GM12878 (cell line): ENCODE data around the gene HMBS. TPM values are rescaled to one million over a fixed set of nuclear protein-coding genes. Genes with fewer than 3 reads are reported as not detected.

Experiments used
- ATAC-seq: fragments of 200-7000 bp; cut with Tn5 transposase; 3 replicates; pipeline ENCODE4 v1.9.1; 2020; ENCODE audit warnings: mild to moderate bottlenecking, moderate library complexity
- BruUV-seq: library from RNA; stranded (reverse); fragments of 400-500 nt; replicated peaks from 2 replicates; lab custom pipeline; 2021; lab: Mats Ljungman, UMichigan
- CTCF ChIA-PET: fragments of 300-600 bp; sonication (Branson Sonifier 250); formaldehyde crosslinking; extraction: SDS; loops from one replicate; lab custom pipeline; 2021; ENCODE audit warnings: inconsistent platforms; lab: Yijun Ruan, JAX
- POLR2A ChIA-PET: fragments of 350-600 bp; formaldehyde crosslinking; extraction: SDS; loops from one replicate; lab custom pipeline; 2021; ENCODE audit warnings: inconsistent platforms; lab: Charles Lee
- RAD21 ChIA-PET: fragments of 300-600 bp; sonication (Branson Sonifier 250); formaldehyde crosslinking; loops from one replicate; lab custom pipeline; 2023; ENCODE audit warnings: antibody characterized with exemption; ENCODE audit not compliant: unreplicated experiment; lab: Charles Lee
- SMC1A ChIA-PET: fragments of 300-600 bp; sonication (Branson Sonifier 250); formaldehyde crosslinking; loops from one replicate; lab custom pipeline; 2023; ENCODE audit not compliant: unreplicated experiment, uncharacterized antibody; lab: Charles Lee
- DNase-seq: peaks from one replicate; pipeline ENCODE4 v3.0.0-alpha.2; 2011; ENCODE audit warnings: low read depth, low spot score
- FAIRE-seq: peaks from 3 replicates; lab custom pipeline; 2011; peaks lifted over from hg19 to GRCh38; lab: Jason Lieb, UNC
- H2AFZ ChIP-seq: 2 replicates; pipeline ENCODE4 v1.6.0; 2011; ENCODE audit warnings: low read depth, low read length, control low read depth; ENCODE audit not compliant: control insufficient read depth
- H3K27ac ChIP-seq: 2 replicates; pipeline ENCODE4 v1.5.1; 2011; ENCODE audit warnings: control low read depth; ENCODE audit not compliant: control insufficient read depth, insufficient read depth
- H3K27me3 ChIP-seq, 2 experiments: replicated peaks in 1 of 2; 2 replicates each; pipeline versions ENCODE4 v1.6.0 to v1.6.1; 2011; ENCODE audit warnings: low read length in 1 of 2; ENCODE audit not compliant: control insufficient read depth in 2 of 2, insufficient read depth in 2 of 2
- H3K36me3 ChIP-seq, 2 experiments: 2 replicates each; pipeline ENCODE4 v1.5.1; 2011; ENCODE audit warnings: low read length in 1 of 2; ENCODE audit not compliant: control insufficient read depth in 2 of 2, insufficient read depth in 2 of 2
- H3K4me1 ChIP-seq: 2 replicates; pipeline ENCODE4 v1.6.1; 2011; ENCODE audit warnings: mild to moderate bottlenecking, low read length, moderate library complexity, mixed read lengths; ENCODE audit not compliant: control insufficient read depth, insufficient read depth
- H3K4me2 ChIP-seq: 2 replicates; pipeline ENCODE4 v1.6.0; 2011; ENCODE audit warnings: control low read depth; ENCODE audit not compliant: control insufficient read depth, insufficient read depth
- H3K4me3 ChIP-seq: fragments of 200-600 bp; sonication (generic); 2 replicates; pipeline ENCODE4 v1.5.1; 2016
- H3K79me2 ChIP-seq: 2 replicates; pipeline ENCODE4 v1.6.0; 2011; ENCODE audit warnings: low read length; ENCODE audit not compliant: control insufficient read depth, insufficient read depth
- H3K9ac ChIP-seq: 2 replicates; pipeline ENCODE4 v1.8.0; 2011; ENCODE audit warnings: low read length, control low read depth, mixed read lengths; ENCODE audit not compliant: control insufficient read depth, insufficient read depth
- H3K9me3 ChIP-seq: replicated peaks from 3 replicates; pipeline ENCODE4 v1.5.1; 2011; ENCODE audit warnings: mild to moderate bottlenecking, low read length; ENCODE audit not compliant: control insufficient read depth, insufficient read depth
- H4K20me1 ChIP-seq: 2 replicates; pipeline ENCODE4 v1.6.0; 2011; ENCODE audit not compliant: control insufficient read depth, insufficient read depth
- BCLAF1 ChIP-seq: fragments of 450-650 bp; IDR thresholded peaks from 2 replicates; pipeline ENCODE4 v1.6.1; 2017; ENCODE audit warnings: antibody characterized with exemption, mild to moderate bottlenecking, moderate library complexity
- CEBPZ ChIP-seq: fragments of 150-350 bp; IDR thresholded peaks from 2 replicates; pipeline ENCODE4 v1.6.1; 2016; ENCODE audit warnings: low read depth, low read length
- POLR2A ChIP-seq: IDR thresholded peaks from 2 replicates; pipeline ENCODE4 v1.6.1; 2011; ENCODE audit warnings: low read depth, mild to moderate bottlenecking, low read length
- TBL1XR1 ChIP-seq: IDR thresholded peaks from 2 replicates; pipeline ENCODE4 v1.6.1; 2012; ENCODE audit warnings: low read depth, low read length, improper control_type of control experiment
- WGBS: methylation state at CpG from one replicate; pipeline ENCODE4 v1.1.6; 2016; ENCODE audit warnings: low lambda C conversion rate; ENCODE audit not compliant: insufficient replicate concordance, insufficient coverage; ENCODE audit errors: missing lambda C conversion rate; 5-methylcytosine and 5-hydroxymethylcytosine counted together
- in situ Hi-C: fragments of 300-500 bp; cut with MboI; formaldehyde crosslinking; loops from 9 replicates; pipeline ENCODE4 v1.14.3; 2018; ENCODE audit warnings: mixed read lengths
- intact Hi-C: fragments of 100-400 bp; cut with micrococcal nuclease; formaldehyde crosslinking; loops from one replicate; pipeline ENCODE4 v1.14.2; 2022; ENCODE audit not compliant: unreplicated experiment
- polyA plus RNA-seq, 11 experiments: library from polyadenylated mRNA; depleted of rRNA in 4 of 11; unstranded in 6 of 11; stranded (reverse) in 5 of 11; fragments of >200 nt; fragmentation: Nextera tagmentation in 4 of 11; fragmentation: Illumina TruSeq in 1 of 11; extraction: Ambion mirVana in 4 of 11; extraction: Trizol in 1 of 11; gene quantifications; 1 replicate in 1 of 11; 2 replicates in 10 of 11; pipeline versions ENCODE4 v1.2.1 to v1.2.3, GENCODE V29; 2011 to 2016; ENCODE audit warnings: inconsistent platforms in 2 of 11, missing spikeins in 2 of 11, low read depth in 1 of 11
- total RNA-seq, 4 experiments: library from RNA; depleted of rRNA in 3 of 4; stranded (reverse); fragments of >200 nt in 3 of 4; fragmentation: Illumina TruSeq in 1 of 4; extraction: Trizol in 1 of 4; gene quantifications; 2 replicates each; pipeline versions ENCODE4 v1.2.1 to v1.2.3, GENCODE V29; 2013 to 2021

Gene HMBS
- total and polyA plus RNA-seq, 10 of the 15 experiments (the other 5 are each of a cell fraction or from before 2014, with no cell fraction given) = 17.7 to 96.7 (median 49.7) TPM

- no peak for TF ChIP-seq BCLAF1
- no peak for TF ChIP-seq CEBPZ
These were observed 6.8 kb upstream of the HMBS start (continued) for GRCh38 chr11:119077839-119078238.

DNA sequence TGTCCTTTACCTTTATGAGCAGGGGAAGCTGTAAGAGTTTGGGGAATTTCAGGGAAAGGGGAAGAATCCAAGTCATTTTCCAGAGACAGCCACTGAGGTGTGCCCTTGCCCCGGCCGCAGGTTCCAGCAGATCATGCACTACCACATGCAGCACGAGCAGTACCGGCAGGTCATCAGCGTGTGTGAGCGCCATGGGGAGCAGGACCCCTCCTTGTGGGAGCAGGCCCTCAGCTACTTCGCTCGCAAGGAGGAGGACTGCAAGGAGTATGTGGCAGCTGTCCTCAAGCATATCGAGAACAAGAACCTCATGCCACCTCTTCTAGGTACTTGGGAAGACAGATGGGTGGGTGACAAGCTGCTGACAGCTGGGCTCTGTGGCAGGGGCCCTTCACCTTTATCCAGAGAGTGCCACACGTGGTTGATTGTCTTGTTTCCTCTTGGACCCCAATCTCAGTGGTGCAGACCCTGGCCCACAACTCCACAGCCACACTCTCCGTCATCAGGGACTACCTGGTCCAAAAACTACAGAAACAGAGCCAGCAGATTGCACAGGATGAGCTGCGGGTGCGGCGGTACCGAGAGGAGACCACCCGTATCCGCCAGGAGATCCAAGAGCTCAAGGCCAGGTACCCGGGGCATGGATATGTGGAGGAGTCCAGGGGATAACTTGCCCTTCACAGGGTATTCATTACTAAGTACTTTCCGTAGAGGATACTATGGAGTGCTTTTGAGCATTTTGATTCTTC, 5.8 kb upstream of the HMBS start:
- no peak for DNase-seq
- peaks cover 17 to 19% of the 10 kb centered on the region in 2 experiments for H3K36me3 ChIP-seq
- H3K9me3 ChIP-seq = no peaks in the 10 kb centered on the region
- no peak overlapping the region for H3K9ac ChIP-seq
- no peak overlapping the region for H3K4me2 ChIP-seq
- H3K27me3 ChIP-seq = no peaks in the 10 kb centered on the region
- ATAC-seq = no peak
- H3K79me2 ChIP-seq = no peaks in the 10 kb centered on the region
- POLR2A ChIA-PET = interaction anchor here (0.9 kb wide), 1 partner anchor 11 kb away, joined by 3 read pairs; the partner anchor contains the start of gene VPS11
- SMC1A ChIA-PET = no interaction called here
- CTCF ChIA-PET = interaction anchor here (1.0 kb wide), 1 partner anchor 118 kb away, joined by 3 read pairs; no protein-coding TSS in a partner anchor
- no peak overlapping the region for H3K27ac ChIP-seq
- no peak overlapping the region for H2AFZ ChIP-seq
- no peak overlapping the region for H3K4me3 ChIP-seq
- in situ Hi-C loops = no loop called here
- BruUV-seq = no TSS peak
- no peak for FAIRE-seq
- no peak for TF ChIP-seq TBL1XR1
- peak; percentile 32; the same call in 1 of the 2 replicates for TF ChIP-seq POLR2A
- no peaks in the 10 kb centered on the region for H4K20me1 ChIP-seq
- RAD21 ChIA-PET = no interaction called here
- no peaks in the 10 kb centered on the region for H3K4me1 ChIP-seq
- 94% methylated on average over 19 of the region's 19 CpGs for WGBS
- intact Hi-C loops = no loop called here
